Mesangial cell (primary cell): ENCODE measurements around the gene PCCA. TPM values are rescaled to one million over a fixed set of nuclear protein-coding genes. Genes with fewer than 3 reads are reported as not detected.

Experiments used
- total RNA-seq: library from RNA; depleted of rRNA; stranded (reverse); fragments of >200 nt; gene quantifications from 2 replicates; pipeline ENCODE4 v1.2.3, GENCODE V29; 2015

The PCCA gene
- 6.8 and 23.7 TPM in 2 replicates for total RNA-seq

GRCh38 chr13:100088644-100089464 is at the start of gene PCCA:
Gene PCCA, plus strand, starts transcription at chr13:100089093. Its CDS starts 28 bp downstream, at chr13:100089121.

Other genes starting within 250 kb of the PCCA start
- gene ZIC5, start 117.3 kb upstream of the PCCA start, total RNA-seq = under 0.01 TPM in 1 of 2 replicates, not detected in the other
- gene ZIC2, start 107.3 kb upstream of the PCCA start, total RNA-seq = not detected in 2 replicates